HG03575 (cell line): ENCODE data around the gene ORMDL2.
"Not testable (repeated sequence)": the region's sequence is repeated elsewhere in the genome, so short reads cannot be mapped to it uniquely, and the experiment has no call there.

Source experiments
- ATAC-seq: cut with Tn5 transposase; IDR thresholded peaks from one replicate; pipeline ENCODE4 v1.9.1; 2021; ENCODE audit not compliant: unreplicated experiment, insufficient number of reproducible peaks, low FRiP score; ENCODE audit errors: extremely low read depth

The ORMDL2 gene

GRCh38 chr12:55847603-55848291 is 29.9 kb downstream of the ORMDL2 start:
- no peak for ATAC-seq

GRCh38 chr12:55849616-55850343 is 31.9 kb downstream of the ORMDL2 start:
- ATAC-seq = no peak

- ATAC-seq = no peak
Measured at GRCh38 chr12:55850401-55850800, 32.6 kb downstream of the ORMDL2 start.

- ATAC-seq = no peak
Measured at GRCh38 chr12:55850893-55851292, 33.1 kb downstream of the ORMDL2 start.

- ATAC-seq = no peak
Measured at GRCh38 chr12:55852740-55853139, 34.9 kb downstream of the ORMDL2 start.

GRCh38 chr12:55861396-55861795 is 43.6 kb downstream of the ORMDL2 start:
- ATAC-seq = no peak

GRCh38 chr12:55861871-55862270 is 44.0 kb downstream of the ORMDL2 start:
- no peak for ATAC-seq

GRCh38 chr12:55862286-55862685 is 44.4 kb downstream of the ORMDL2 start:
- ATAC-seq = no peak

- ATAC-seq = not testable (repeated sequence)
Measured at GRCh38 chr12:55862931-55863330, 45.1 kb downstream of the ORMDL2 start.

- ATAC-seq = no peak
Measured at GRCh38 chr12:55865327-55865726, 47.5 kb downstream of the ORMDL2 start.

- ATAC-seq = not testable (repeated sequence)
Measured at GRCh38 chr12:55866454-55867004, 48.7 kb downstream of the ORMDL2 start.
